Gastroesophageal sphincter (tissue), 4 donors: ENCODE data around the gene TMEM255A. TPM values are rescaled to one million over a fixed set of nuclear protein-coding genes. Genes with fewer than 3 reads are reported as not detected.

ENCODE experiments used
- ATAC-seq: fragments of 150-250 bp; one replicate; pipeline ENCODE4 v1.9.1; 2016; ENCODE audit warnings: mild to moderate bottlenecking, moderate library complexity
- H3K27ac ChIP-seq, 4 donors: fragments of 200-600 bp; sonication (generic) in 3 of 4; 1 replicate in 3 of 4; 2 replicates in 1 of 4; pipeline ENCODE4 v1.5.1; 2016 to 2019
- H3K27me3 ChIP-seq: fragments of 200-600 bp; sonication (generic); one replicate; pipeline ENCODE4 v1.5.1; 2019
- H3K36me3 ChIP-seq, 2 donors: fragments of 200-600 bp; sonication (generic); one replicate each; pipeline ENCODE4 v1.5.1; 2019; ENCODE audit warnings: control low read depth in 1 of 2
- H3K4me1 ChIP-seq, 3 donors: fragments of 200-600 bp; sonication (generic); 1 replicate in 2 of 3; 2 replicates in 1 of 3; pipeline ENCODE4 v1.5.1; 2016 to 2019; ENCODE audit warnings: control low read depth in 2 of 3
- H3K4me3 ChIP-seq, 2 donors: fragments of 200-600 bp; sonication (generic); one replicate each; pipeline ENCODE4 v1.5.1; 2019; ENCODE audit warnings: mild to moderate bottlenecking in 1 of 2, moderate library complexity in 1 of 2
- H3K9me3 ChIP-seq, 3 donors: fragments of 200-600 bp; sonication (generic); one replicate each; pipeline ENCODE4 v1.5.1; 2017 to 2019; ENCODE audit warnings: control low read depth in 2 of 3
- CTCF ChIP-seq, 4 experiments: fragments of 200-600 bp in 2 of 4; fragments of 450-650 bp in 2 of 4; sonication (generic) in 1 of 4; IDR thresholded peaks; one replicate each; pipeline ENCODE4 v1.5.1; 2017 to 2019; ENCODE audit warnings: antibody characterized with exemption in 4 of 4, mild to moderate bottlenecking in 2 of 4, moderate library complexity in 2 of 4
- EP300 ChIP-seq: sonication (generic); formaldehyde crosslinking; IDR thresholded peaks from one replicate; pipeline ENCODE4 v1.6.1; 2017; ENCODE audit warnings: antibody characterized with exemption, mild to moderate bottlenecking
- POLR2A ChIP-seq, 2 donors: fragments of 450-650 bp; IDR thresholded peaks; one replicate each; pipeline ENCODE4 v1.6.1; 2017; ENCODE audit warnings: antibody characterized with exemption in 2 of 2, mild to moderate bottlenecking in 2 of 2, moderate library complexity in 1 of 2
- POLR2AphosphoS5 ChIP-seq: sonication (generic); formaldehyde crosslinking; IDR thresholded peaks from one replicate; pipeline ENCODE4 v1.6.1; 2017; ENCODE audit warnings: antibody characterized with exemption
- WGBS, 2 donors: methylation state at CpG; one replicate each; pipeline ENCODE4 v1.1.5; 2018; ENCODE audit warnings: low coverage in 1 of 2; 5-methylcytosine and 5-hydroxymethylcytosine counted together
- total RNA-seq, 4 donors: library from RNA; depleted of rRNA; stranded (reverse); fragments of >200 nt; gene quantifications; one replicate each; pipeline ENCODE4 v1.1.0, GENCODE V29; 2016

TMEM255A gene
- total RNA-seq, 4 donors from 2014 or later, result 0.16 to 8.9 (median 4.1) TPM

- no peak overlapping the region for H3K4me3 ChIP-seq
- H3K27me3 ChIP-seq, result no peaks in the 10 kb centered on the region
- no peak for ATAC-seq
- H3K4me1 ChIP-seq, result no peaks in the 10 kb centered on the region
- WGBS, 2 donors, result 78 to 100% methylated on average over 2 to 3 of the region's 4 CpGs
- H3K9me3 ChIP-seq, result no peaks in the 10 kb centered on the region
- no peak overlapping the region for H3K27ac ChIP-seq
- H3K36me3 ChIP-seq, result no peaks in the 10 kb centered on the region
- TF ChIP-seq EP300, result no peak
- TF ChIP-seq POLR2AphosphoS5, result no peak
Measured at GRCh38 chrX:120286733-120287512, 24.3 kb downstream of the TMEM255A start.

GRCh38 chrX:120282697-120283096, 28.6 kb downstream of the TMEM255A start:
- H3K27me3 ChIP-seq, result no peaks in the 10 kb centered on the region
- H3K36me3 ChIP-seq, result no peaks in the 10 kb centered on the region
- 60 to 80% methylated on average over 1 of the region's 1 CpG for WGBS, 2 donors
- no peaks in the 10 kb centered on the region for H3K9me3 ChIP-seq
- no peak overlapping the region for H3K27ac ChIP-seq
- no peak for ATAC-seq
- no peaks in the 10 kb centered on the region for H3K4me1 ChIP-seq
- H3K4me3 ChIP-seq, result no peak overlapping the region
- TF ChIP-seq POLR2AphosphoS5 (no peak), CTCF (IDR thresholded peaks at IDR 0.05) (no peak), POLR2A (IDR thresholded peaks at IDR 0.05) (no peak), EP300 (no peak)

- Histone ChIP-seq H3K4me1 (no peaks in the 10 kb centered on the region), H3K4me3 (no peak overlapping the region), H3K9me3 (no peaks in the 10 kb centered on the region), H3K27ac (no peak overlapping the region), H3K27me3 (no peaks in the 10 kb centered on the region), H3K36me3 (no peaks in the 10 kb centered on the region)
- 39% methylated on average over 4 of the region's 4 CpGs; no CpG with 5 or more reads in 1 of the 2 donors for WGBS, 2 donors
- TF ChIP-seq CTCF (IDR thresholded peaks at IDR 0.05) (no peak), POLR2A (IDR thresholded peaks at IDR 0.05) (no peak), POLR2AphosphoS5 (no peak), EP300 (no peak)
- ATAC-seq, result no peak
Measured at GRCh38 chrX:120281761-120282160, 29.5 kb downstream of the TMEM255A start.

GRCh38 chrX:120281021-120281624, 30.1 kb downstream of the TMEM255A start:
- Histone ChIP-seq H3K4me3 (no peak overlapping the region), H3K36me3 (no peaks in the 10 kb centered on the region), H3K27me3 (no peaks in the 10 kb centered on the region), H3K9me3 (no peaks in the 10 kb centered on the region), H3K4me1 (no peaks in the 10 kb centered on the region), H3K27ac (no peak overlapping the region)
- no peak for TF ChIP-seq POLR2AphosphoS5
- TF ChIP-seq EP300, result no peak
- no peak for TF ChIP-seq CTCF (IDR thresholded peaks at IDR 0.05)
- TF ChIP-seq POLR2A (IDR thresholded peaks at IDR 0.05), result no peak
- 68 to 88% methylated on average over 5 to 9 of the region's 10 CpGs for WGBS, 2 donors
- no peak for ATAC-seq

GRCh38 chrX:120274958-120275357, 36.3 kb downstream of the TMEM255A start:
- no peak for TF ChIP-seq POLR2AphosphoS5
- Histone ChIP-seq H3K27me3 (no peaks in the 10 kb centered on the region), H3K4me3 (no peak overlapping the region), H3K36me3 (no peaks in the 10 kb centered on the region), H3K9me3 (no peaks in the 10 kb centered on the region), H3K27ac (no peak overlapping the region), H3K4me1 (no peaks in the 10 kb centered on the region)
- 70% methylated on average over 2 of the region's 2 CpGs; no CpG with 5 or more reads in 1 of the 2 donors for WGBS, 2 donors
- no peak for ATAC-seq

GRCh38 chrX:120274145-120274544, 37.1 kb downstream of the TMEM255A start:
- no peaks in the 10 kb centered on the region for H3K36me3 ChIP-seq
- H3K27me3 ChIP-seq, result no peaks in the 10 kb centered on the region
- H3K4me3 ChIP-seq, result no peak overlapping the region
- WGBS, 2 donors, result 50% methylated on average over 2 of the region's 2 CpGs; no CpG with 5 or more reads in 1 of the 2 donors
- no peak for TF ChIP-seq POLR2AphosphoS5
- TF ChIP-seq CTCF (IDR thresholded peaks at IDR 0.05), result no peak
- no peak for TF ChIP-seq EP300
- TF ChIP-seq POLR2A (IDR thresholded peaks at IDR 0.05), result no peak
- no peak overlapping the region for H3K27ac ChIP-seq
- no peaks in the 10 kb centered on the region for H3K4me1 ChIP-seq
- H3K9me3 ChIP-seq, result no peaks in the 10 kb centered on the region
- no peak for ATAC-seq
